ENCODE data around the gene RBM24.
A peak's percentile ranks its signal among the peaks of the same experiment; 100 is the strongest.
"Not testable (repeated sequence)": the region's sequence is repeated elsewhere in the genome, so short reads cannot be mapped to it uniquely, and the experiment has no call there.

The RBM24 gene

GRCh38 chr6:17299750-17300149 is 18.6 kb downstream of the RBM24 start:
- H3K4me1 ChIP-seq (ENCODE audit: insufficient read depth, low read length): no peaks in the 10 kb centered on the region
- H3K9me3 ChIP-seq (ENCODE audit: control insufficient read depth, insufficient read depth, low read length): no peaks in the 10 kb centered on the region
- H3K9ac ChIP-seq (ENCODE audit: low read depth, low read length): no peak overlapping the region
- no peaks in the 10 kb centered on the region for H3K36me3 ChIP-seq (ENCODE audit: insufficient read depth, low read length)

- H3K36me3 ChIP-seq (ENCODE audit: insufficient read depth, low read length): no peaks in the 10 kb centered on the region
- no peaks in the 10 kb centered on the region for H3K9me3 ChIP-seq (ENCODE audit: control insufficient read depth, insufficient read depth, low read length)
- H3K4me1 ChIP-seq (ENCODE audit: insufficient read depth, low read length): no peaks in the 10 kb centered on the region; the same call in 1 of the 2 replicates
- no peak overlapping the region for H3K9ac ChIP-seq (ENCODE audit: low read depth, low read length)
These were observed 19.5 kb downstream of the RBM24 start for GRCh38 chr6:17300637-17301036.

GRCh38 chr6:17303444-17303843 is 22.3 kb downstream of the RBM24 start:
- Histone ChIP-seq H3K36me3 (ENCODE audit: insufficient read depth, low read length) (no peaks in the 10 kb centered on the region), H3K4me1 (ENCODE audit: insufficient read depth, low read length) (no peaks in the 10 kb centered on the region; the same call in 1 of the 2 replicates), H3K9ac (ENCODE audit: low read depth, low read length) (no peak overlapping the region), H3K9me3 (ENCODE audit: control insufficient read depth, insufficient read depth, low read length) (no peaks in the 10 kb centered on the region)

GRCh38 chr6:17305219-17306001 is 24.2 kb downstream of the RBM24 start:
- H3K4me1 ChIP-seq (ENCODE audit: insufficient read depth, low read length): no peaks in the 10 kb centered on the region; the same call in 1 of the 2 replicates
- H3K36me3 ChIP-seq (ENCODE audit: insufficient read depth, low read length): no peaks in the 10 kb centered on the region
- 0 out of 2 replicates have a peak overlapping the region, but pooled peaks have one; percentile 3 for H3K9ac ChIP-seq (ENCODE audit: low read depth, low read length)
- no peaks in the 10 kb centered on the region for H3K9me3 ChIP-seq (ENCODE audit: control insufficient read depth, insufficient read depth, low read length)

- Histone ChIP-seq H3K9me3 (ENCODE audit: control insufficient read depth, insufficient read depth, low read length) (no peaks in the 10 kb centered on the region; the same call in 1 of the 2 replicates), H3K36me3 (ENCODE audit: insufficient read depth, low read length) (no peaks in the 10 kb centered on the region), H3K4me1 (ENCODE audit: insufficient read depth, low read length) (0 out of 2 replicates have a peak, but pooled peaks cover 4% of the 10 kb centered on the region), H3K9ac (ENCODE audit: low read depth, low read length) (no peak overlapping the region)
These were observed 30.6 kb downstream of the RBM24 start for GRCh38 chr6:17311595-17312311.

GRCh38 chr6:17313238-17313637 is 32.1 kb downstream of the RBM24 start:
- H3K9me3 ChIP-seq (ENCODE audit: control insufficient read depth, insufficient read depth, low read length); H3K9ac ChIP-seq (ENCODE audit: low read depth, low read length); H3K4me1 ChIP-seq (ENCODE audit: insufficient read depth, low read length); H3K36me3 ChIP-seq (ENCODE audit: insufficient read depth, low read length): not testable (repeated sequence)

- 0 out of 2 replicates have a peak, but pooled peaks cover 4% of the 10 kb centered on the region for H3K4me1 ChIP-seq (ENCODE audit: insufficient read depth, low read length)
These were observed 32.8 kb downstream of the RBM24 start for GRCh38 chr6:17313971-17314370.

GRCh38 chr6:17315262-17315661 is 34.1 kb downstream of the RBM24 start:
- Histone ChIP-seq H3K4me1 (ENCODE audit: insufficient read depth, low read length) (0 out of 2 replicates have a peak, but pooled peaks cover 4% of the 10 kb centered on the region), H3K9me3 (ENCODE audit: control insufficient read depth, insufficient read depth, low read length) (no peaks in the 10 kb centered on the region; the same call in 1 of the 2 replicates), H3K36me3 (ENCODE audit: insufficient read depth, low read length) (no peaks in the 10 kb centered on the region), H3K9ac (ENCODE audit: low read depth, low read length) (no peak overlapping the region)

More at GRCh38 chr6:17313971-17314370, 32.8 kb downstream of the RBM24 start:
- Histone ChIP-seq H3K36me3 (ENCODE audit: insufficient read depth, low read length) (no peaks in the 10 kb centered on the region), H3K9ac (ENCODE audit: low read depth, low read length) (no peak overlapping the region), H3K9me3 (ENCODE audit: control insufficient read depth, insufficient read depth, low read length) (no peaks in the 10 kb centered on the region; the same call in 1 of the 2 replicates)

GRCh38 chr6:17318435-17319165 is 37.4 kb downstream of the RBM24 start:
- Histone ChIP-seq H3K9me3 (ENCODE audit: control insufficient read depth, insufficient read depth, low read length) (no peaks in the 10 kb centered on the region; the same call in 1 of the 2 replicates), H3K4me1 (ENCODE audit: insufficient read depth, low read length) (no peaks in the 10 kb centered on the region), H3K9ac (ENCODE audit: low read depth, low read length) (no peak overlapping the region), H3K36me3 (ENCODE audit: insufficient read depth, low read length) (no peaks in the 10 kb centered on the region)

GRCh38 chr6:17320266-17320665 is 39.1 kb downstream of the RBM24 start:
- H3K9me3 ChIP-seq (ENCODE audit: control insufficient read depth, insufficient read depth, low read length); H3K9ac ChIP-seq (ENCODE audit: low read depth, low read length); H3K36me3 ChIP-seq (ENCODE audit: insufficient read depth, low read length); H3K4me1 ChIP-seq (ENCODE audit: insufficient read depth, low read length): not testable (repeated sequence)

GRCh38 chr6:17331238-17331637 is 50.1 kb downstream of the RBM24 start:
- H3K9me3 ChIP-seq (ENCODE audit: control insufficient read depth, insufficient read depth, low read length): no peaks in the 10 kb centered on the region
- no peaks in the 10 kb centered on the region for H3K4me1 ChIP-seq (ENCODE audit: insufficient read depth, low read length)
- no peak overlapping the region for H3K9ac ChIP-seq (ENCODE audit: low read depth, low read length)
- no peaks in the 10 kb centered on the region for H3K36me3 ChIP-seq (ENCODE audit: insufficient read depth, low read length)

- H3K9ac ChIP-seq (ENCODE audit: low read depth, low read length): no peak overlapping the region
- no peaks in the 10 kb centered on the region for H3K9me3 ChIP-seq (ENCODE audit: control insufficient read depth, insufficient read depth, low read length)
- H3K36me3 ChIP-seq (ENCODE audit: insufficient read depth, low read length): no peaks in the 10 kb centered on the region
- H3K4me1 ChIP-seq (ENCODE audit: insufficient read depth, low read length): no peaks in the 10 kb centered on the region
These were observed 53.1 kb downstream of the RBM24 start for GRCh38 chr6:17334265-17334664.

- Histone ChIP-seq H3K9ac (ENCODE audit: low read depth, low read length) (no peak overlapping the region), H3K4me1 (ENCODE audit: insufficient read depth, low read length) (no peaks in the 10 kb centered on the region), H3K36me3 (ENCODE audit: insufficient read depth, low read length) (no peaks in the 10 kb centered on the region), H3K9me3 (ENCODE audit: control insufficient read depth, insufficient read depth, low read length) (no peaks in the 10 kb centered on the region)
These were observed 55.3 kb downstream of the RBM24 start for GRCh38 chr6:17336425-17336824.

- no peaks in the 10 kb centered on the region for H3K36me3 ChIP-seq (ENCODE audit: insufficient read depth, low read length)
- H3K9ac ChIP-seq (ENCODE audit: low read depth, low read length): no peak overlapping the region
- H3K4me1 ChIP-seq (ENCODE audit: insufficient read depth, low read length): no peaks in the 10 kb centered on the region
- no peaks in the 10 kb centered on the region for H3K9me3 ChIP-seq (ENCODE audit: control insufficient read depth, insufficient read depth, low read length)
These were observed 58.1 kb downstream of the RBM24 start for GRCh38 chr6:17339308-17339670.

Measured in ES-I3 (cell line).